Left ventricle myocardium inferior (tissue), 1 donor: ENCODE data around the gene GDF9. TPM values are rescaled to one million over a fixed set of nuclear protein-coding genes. Genes with fewer than 3 reads are reported as not detected.

ENCODE experiments used
- DNase-seq: peaks from one replicate; pipeline ENCODE4 v3.0.0-alpha.2; 2020
- H3K27ac ChIP-seq: fragments of 200-600 bp; replicated peaks from 2 replicates; pipeline ENCODE4 v1.8.0; 2021
- H3K27me3 ChIP-seq: fragments of 200-600 bp; 2 replicates; pipeline ENCODE4 v1.8.0; 2021; ENCODE audit warnings: low read depth
- H3K36me3 ChIP-seq: fragments of 200-600 bp; 2 replicates; pipeline ENCODE4 v1.8.0; 2021
- H3K4me1 ChIP-seq: fragments of 200-600 bp; 2 replicates; pipeline ENCODE4 v1.8.0; 2021
- H3K4me3 ChIP-seq: fragments of 200-600 bp; 2 replicates; pipeline ENCODE4 v1.8.0; 2021; ENCODE audit warnings: mild to moderate bottlenecking, moderate library complexity
- H3K9me3 ChIP-seq: fragments of 200-600 bp; replicated peaks from 2 replicates; pipeline ENCODE4 v1.8.0; 2021
- intact Hi-C: fragments of 100-400 bp; cut with micrococcal nuclease; formaldehyde crosslinking; loops from one replicate; pipeline ENCODE4 v1.11.0; 2022
- total RNA-seq: library from RNA; stranded (reverse); fragmentation: NEBNext Ultra II Directional; extraction: Animal tissue kit (Norgen Biotek cat#: 25700); gene quantifications from one replicate; pipeline ENCODE4 v1.2.1, GENCODE V29; 2021
- TF ChIP-seq, protein P1 (sequence below): fragments of 200-600 bp; IDR thresholded peaks from 2 replicates; pipeline ENCODE4 v1.8.0; 2021; ENCODE audit warnings: antibody characterized with exemption, mild to moderate bottlenecking, borderline replicate concordance
- donor health status: DM: no; HTN: yes; CAD: no; lungs with severe emphysema.

GDF9 gene
- total RNA-seq, 1 donor from 2014 or later, result 0.52 TPM

- TF ChIP-seq, protein P1, sequence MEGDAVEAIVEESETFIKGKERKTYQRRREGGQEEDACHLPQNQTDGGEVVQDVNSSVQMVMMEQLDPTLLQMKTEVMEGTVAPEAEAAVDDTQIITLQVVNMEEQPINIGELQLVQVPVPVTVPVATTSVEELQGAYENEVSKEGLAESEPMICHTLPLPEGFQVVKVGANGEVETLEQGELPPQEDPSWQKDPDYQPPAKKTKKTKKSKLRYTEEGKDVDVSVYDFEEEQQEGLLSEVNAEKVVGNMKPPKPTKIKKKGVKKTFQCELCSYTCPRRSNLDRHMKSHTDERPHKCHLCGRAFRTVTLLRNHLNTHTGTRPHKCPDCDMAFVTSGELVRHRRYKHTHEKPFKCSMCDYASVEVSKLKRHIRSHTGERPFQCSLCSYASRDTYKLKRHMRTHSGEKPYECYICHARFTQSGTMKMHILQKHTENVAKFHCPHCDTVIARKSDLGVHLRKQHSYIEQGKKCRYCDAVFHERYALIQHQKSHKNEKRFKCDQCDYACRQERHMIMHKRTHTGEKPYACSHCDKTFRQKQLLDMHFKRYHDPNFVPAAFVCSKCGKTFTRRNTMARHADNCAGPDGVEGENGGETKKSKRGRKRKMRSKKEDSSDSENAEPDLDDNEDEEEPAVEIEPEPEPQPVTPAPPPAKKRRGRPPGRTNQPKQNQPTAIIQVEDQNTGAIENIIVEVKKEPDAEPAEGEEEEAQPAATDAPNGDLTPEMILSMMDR, result peak; percentile 16
- H3K27me3 ChIP-seq, result peaks cover 59% of the 10 kb centered on the region
- intact Hi-C loops, result loop anchor here (10.0 kb wide), 1 partner anchor 69 kb away; the partner anchor contains the start of gene CCNI2
- H3K9me3 ChIP-seq, result no peaks in the 10 kb centered on the region
- DNase-seq, result no peak
- no peaks in the 10 kb centered on the region for H3K36me3 ChIP-seq
- peak overlapping the region; percentile 66 for H3K4me3 ChIP-seq
- H3K4me1 ChIP-seq, result peaks cover 19% of the 10 kb centered on the region
- no peak overlapping the region for H3K27ac ChIP-seq
These were observed 52.4 kb downstream of the GDF9 start for GRCh38 chr5:132813599-132814502.

GRCh38 chr5:132812781-132813598 is 53.3 kb downstream of the GDF9 start, which contains the start of gene SOWAHA:
TSS of gene SOWAHA (plus strand) at chr5:132813302. CDS start at chr5:132813622, 320 bp downstream.
- Histone ChIP-seq H3K36me3 (no peaks in the 10 kb centered on the region), H3K4me1 (peaks cover 19% of the 10 kb centered on the region), H3K9me3 (no peaks in the 10 kb centered on the region), H3K27ac (no peak within 1 kb of the TSS), H3K27me3 (peaks cover 65% of the 10 kb centered on the region), H3K4me3 (peak within 1 kb of the TSS; percentile 66)
- intact Hi-C loops, result loop anchor here (10.0 kb wide), 1 partner anchor 68 kb away; the partner anchor contains the start of gene CCNI2
- no peak for DNase-seq
- TF ChIP-seq, protein P1, result no peak

- DNase-seq, result no peak
- H3K9me3 ChIP-seq, result no peaks in the 10 kb centered on the region
- peak overlapping the region; percentile 66 for H3K4me3 ChIP-seq
- intact Hi-C loops, result loop anchor here (10.0 kb wide), 1 partner anchor 67 kb away; the partner anchor contains the start of gene CCNI2
- no peaks in the 10 kb centered on the region for H3K36me3 ChIP-seq
- TF ChIP-seq, protein P1, result no peak
- peaks cover 68% of the 10 kb centered on the region for H3K27me3 ChIP-seq
- H3K4me1 ChIP-seq, result peaks cover 19% of the 10 kb centered on the region
- no peak overlapping the region for H3K27ac ChIP-seq
These were observed 54.0 kb downstream of the GDF9 start for GRCh38 chr5:132812123-132812765.

Other genes with a start within 250 kb of the GDF9 start
- gene IL13, start 208.3 kb downstream of the GDF9 start, total RNA-seq, result not detected
- gene IL4, start 192.5 kb downstream of the GDF9 start, total RNA-seq, result not detected
- 11.9 TPM for gene KIF3A, start 128.9 kb downstream of the GDF9 start, total RNA-seq
- 0.08 TPM for gene CCNI2, start 119.0 kb downstream of the GDF9 start, total RNA-seq
- 27.2 TPM for gene SEPTIN8, start 89.2 kb downstream of the GDF9 start, total RNA-seq
- not detected for gene SOWAHA, start 53.2 kb downstream of the GDF9 start, total RNA-seq
- gene SHROOM1, start 35.8 kb downstream of the GDF9 start, total RNA-seq, result 4.9 TPM
- gene UQCRQ, start 173 bp upstream of the GDF9 start, total RNA-seq, result 1,839 TPM
- gene LEAP2, start 7.2 kb upstream of the GDF9 start, total RNA-seq, result 1.9 TPM
- gene AFF4, start 97.2 kb upstream of the GDF9 start, total RNA-seq, result 32.1 TPM
- gene ZCCHC10, start 160.1 kb upstream of the GDF9 start, total RNA-seq, result 18.7 TPM
- 80.2 TPM for gene HSPA4, start 185.5 kb upstream of the GDF9 start, total RNA-seq